Peyer's patch (tissue), 4 donors: ENCODE results near the gene FAM107B. TPM values are rescaled to one million over a fixed set of nuclear protein-coding genes. Genes with fewer than 3 reads are reported as not detected.
A peak's percentile ranks its signal among the peaks of the same experiment; 100 is the strongest.

ENCODE experiments used
- DNase-seq, 3 donors: peaks; one replicate each; pipeline ENCODE4 v3.0.0-alpha.2; 2017 to 2019
- H3K27ac ChIP-seq, 4 donors: fragments of 200-600 bp; sonication (generic); one replicate each; pipeline ENCODE4 v1.5.1; 2016 to 2019
- H3K27me3 ChIP-seq, 2 donors: fragments of 200-600 bp; sonication (generic); one replicate each; pipeline ENCODE4 v1.5.1; 2019
- H3K36me3 ChIP-seq, 3 donors: fragments of 200-600 bp; sonication (generic); one replicate each; pipeline ENCODE4 v1.5.1; 2016 to 2019
- H3K4me1 ChIP-seq, 4 donors: fragments of 200-600 bp; sonication (generic); one replicate each; pipeline ENCODE4 v1.5.1; 2016 to 2019
- H3K4me3 ChIP-seq, 4 donors: fragments of 200-600 bp; sonication (generic); 1 replicate in 3 of 4; 2 replicates in 1 of 4; pipeline ENCODE4 v1.5.1; 2016 to 2019; ENCODE audit warnings: mild to moderate bottlenecking in 1 of 4
- H3K9me3 ChIP-seq, 4 donors: fragments of 200-600 bp; sonication (generic); one replicate each; pipeline ENCODE4 v1.5.1; 2016 to 2019; ENCODE audit warnings: mild to moderate bottlenecking in 1 of 4
- POLR2A ChIP-seq, 2 donors: fragments of 450-650 bp; IDR thresholded peaks; one replicate each; pipeline ENCODE4 v1.5.1; 2017; ENCODE audit warnings: antibody characterized with exemption in 2 of 2, mild to moderate bottlenecking in 2 of 2, moderate library complexity in 2 of 2
- total RNA-seq, 4 donors: library from RNA; depleted of rRNA; stranded (reverse); fragments of >200 nt; gene quantifications; one replicate each; pipeline ENCODE4 v1.1.0, GENCODE V29; 2016
- TF ChIP-seq, protein P1 (sequence below), 6 experiments: fragments of 450-650 bp in 4 of 6; fragments of 200-600 bp in 2 of 6; sonication (generic) in 1 of 6; IDR thresholded peaks; one replicate each; pipeline ENCODE4 v1.5.1; 2017 to 2019; ENCODE audit warnings: antibody characterized with exemption in 6 of 6, mild to moderate bottlenecking in 3 of 6, moderate library complexity in 1 of 6

The FAM107B gene
- total RNA-seq, 4 donors from 2014 or later = 36.6 to 89.1 (median 39.6) TPM

DNA sequence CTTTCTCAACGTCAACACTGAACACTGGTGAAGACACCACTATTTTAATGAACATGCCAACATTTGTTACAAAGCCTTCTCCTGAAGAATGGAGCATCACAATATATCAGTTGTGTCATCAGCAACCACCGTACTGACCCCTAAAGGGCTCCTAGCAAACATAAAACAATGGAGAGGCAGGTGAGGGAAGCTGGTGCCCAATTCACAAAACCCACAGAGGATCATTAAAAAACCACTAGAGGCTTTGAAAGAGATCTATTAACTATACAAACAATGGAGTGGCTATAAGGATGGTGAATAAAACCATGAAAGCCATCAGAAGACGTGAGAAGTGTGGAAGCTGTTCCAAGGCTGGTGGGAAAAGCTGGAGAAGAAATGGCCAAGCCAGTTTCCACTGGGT, 150.8 kb downstream of the FAM107B start:
- Histone ChIP-seq H3K4me1 (no peaks in the 10 kb centered on the region), H3K9me3 (no peaks in the 10 kb centered on the region), H3K36me3 (no peaks in the 10 kb centered on the region), H3K4me3 (no peak overlapping the region), H3K27ac (peak overlapping the region in 1 of 4 donors; percentile 13), H3K27me3 (no peaks in the 10 kb centered on the region)
- no peak for DNase-seq
- TF ChIP-seq, protein P1, sequence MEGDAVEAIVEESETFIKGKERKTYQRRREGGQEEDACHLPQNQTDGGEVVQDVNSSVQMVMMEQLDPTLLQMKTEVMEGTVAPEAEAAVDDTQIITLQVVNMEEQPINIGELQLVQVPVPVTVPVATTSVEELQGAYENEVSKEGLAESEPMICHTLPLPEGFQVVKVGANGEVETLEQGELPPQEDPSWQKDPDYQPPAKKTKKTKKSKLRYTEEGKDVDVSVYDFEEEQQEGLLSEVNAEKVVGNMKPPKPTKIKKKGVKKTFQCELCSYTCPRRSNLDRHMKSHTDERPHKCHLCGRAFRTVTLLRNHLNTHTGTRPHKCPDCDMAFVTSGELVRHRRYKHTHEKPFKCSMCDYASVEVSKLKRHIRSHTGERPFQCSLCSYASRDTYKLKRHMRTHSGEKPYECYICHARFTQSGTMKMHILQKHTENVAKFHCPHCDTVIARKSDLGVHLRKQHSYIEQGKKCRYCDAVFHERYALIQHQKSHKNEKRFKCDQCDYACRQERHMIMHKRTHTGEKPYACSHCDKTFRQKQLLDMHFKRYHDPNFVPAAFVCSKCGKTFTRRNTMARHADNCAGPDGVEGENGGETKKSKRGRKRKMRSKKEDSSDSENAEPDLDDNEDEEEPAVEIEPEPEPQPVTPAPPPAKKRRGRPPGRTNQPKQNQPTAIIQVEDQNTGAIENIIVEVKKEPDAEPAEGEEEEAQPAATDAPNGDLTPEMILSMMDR (IDR thresholded peaks at IDR 0.05) = no peak
- no peak for TF ChIP-seq POLR2A (IDR thresholded peaks at IDR 0.05)

DNA sequence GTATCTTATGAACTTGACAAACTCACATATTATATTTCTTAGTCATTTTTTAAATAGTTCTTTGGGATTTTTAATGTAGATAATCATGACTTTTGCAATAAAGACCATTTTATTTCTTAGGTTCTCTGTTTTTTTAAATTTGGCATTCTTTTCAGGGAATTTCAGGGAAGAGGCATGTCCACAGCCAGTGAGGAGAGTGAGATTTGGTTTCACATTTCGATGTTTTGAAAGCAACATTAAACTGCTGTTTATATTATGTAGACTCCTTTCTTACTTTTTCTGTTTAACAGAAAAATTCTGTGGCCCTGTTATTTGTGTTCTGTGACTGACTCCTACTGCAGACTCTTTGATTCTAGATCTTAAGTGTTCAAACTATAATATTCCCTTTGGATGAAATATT, 153.7 kb downstream of the FAM107B start:
- DNase-seq = no peak
- peaks cover 0 to 3% (median 0%) of the 10 kb centered on the region in 4 donors for H3K4me1 ChIP-seq
- H3K27ac ChIP-seq = no peak overlapping the region
- no peak overlapping the region for H3K4me3 ChIP-seq
- no peaks in the 10 kb centered on the region for H3K36me3 ChIP-seq
- TF ChIP-seq, protein P1 (IDR thresholded peaks at IDR 0.05) = no peak
- no peak for TF ChIP-seq POLR2A (IDR thresholded peaks at IDR 0.05)
- no peaks in the 10 kb centered on the region for H3K9me3 ChIP-seq
- H3K27me3 ChIP-seq = no peaks in the 10 kb centered on the region

DNA sequence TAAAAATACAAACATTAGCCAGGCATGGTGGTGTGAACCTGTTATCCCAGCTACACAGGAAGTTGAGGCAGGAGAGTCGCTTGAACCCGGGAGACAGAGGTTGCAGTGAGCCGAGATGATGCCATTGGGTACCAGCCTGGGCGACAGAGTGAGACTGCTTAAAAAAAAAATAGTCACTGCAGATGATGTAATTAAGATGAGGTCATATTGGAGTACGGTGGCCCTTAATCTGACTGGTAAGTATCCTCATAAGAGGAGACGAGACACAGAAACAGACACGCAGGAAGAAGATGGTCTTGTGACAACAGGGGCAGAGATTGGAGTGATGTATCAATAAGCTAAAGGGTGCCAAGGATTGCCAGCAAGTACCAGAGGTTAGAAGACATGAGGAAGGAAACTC, 156.0 kb downstream of the FAM107B start:
- H3K4me1 ChIP-seq = peaks cover 0 to 3% (median 0%) of the 10 kb centered on the region in 4 donors
- TF ChIP-seq, protein P1 (IDR thresholded peaks at IDR 0.05) = no peak
- no peak for TF ChIP-seq POLR2A (IDR thresholded peaks at IDR 0.05)

DNA sequence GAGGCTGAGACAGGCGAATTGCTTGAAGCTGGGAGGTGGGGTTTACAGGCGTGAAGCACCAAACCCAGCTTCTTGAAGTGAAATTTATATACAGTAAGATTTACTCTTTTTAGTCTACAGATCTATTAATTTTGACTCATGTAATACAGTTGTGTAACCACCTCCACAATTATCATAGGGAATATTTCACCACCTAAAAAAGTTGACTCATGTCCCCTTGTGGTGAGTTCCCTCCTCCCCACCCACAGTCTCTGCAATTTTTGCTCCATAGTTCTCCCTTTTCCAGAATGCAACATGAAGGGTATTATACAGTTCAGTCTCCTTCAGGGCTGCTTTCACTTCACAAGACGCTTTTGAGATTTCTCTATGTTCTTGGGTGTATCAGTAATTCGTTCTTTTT, 156.8 kb downstream of the FAM107B start:
- no peak overlapping the region for H3K27ac ChIP-seq
- no peaks in the 10 kb centered on the region for H3K27me3 ChIP-seq
- no peak overlapping the region for H3K4me3 ChIP-seq
- no peaks in the 10 kb centered on the region for H3K9me3 ChIP-seq
- peaks cover 0 to 3% (median under 1%) of the 10 kb centered on the region in 4 donors for H3K4me1 ChIP-seq
- no peaks in the 10 kb centered on the region for H3K36me3 ChIP-seq
- DNase-seq = no peak
- no peak for TF ChIP-seq POLR2A (IDR thresholded peaks at IDR 0.05)
- TF ChIP-seq, protein P1 (IDR thresholded peaks at IDR 0.05) = no peak

More for the DNA sequence above, 156.0 kb downstream of the FAM107B start:
- H3K9me3 ChIP-seq = no peaks in the 10 kb centered on the region
- no peak overlapping the region for H3K4me3 ChIP-seq
- no peaks in the 10 kb centered on the region for H3K36me3 ChIP-seq
- DNase-seq = no peak
- H3K27ac ChIP-seq = no peak overlapping the region
- H3K27me3 ChIP-seq = no peaks in the 10 kb centered on the region

DNA sequence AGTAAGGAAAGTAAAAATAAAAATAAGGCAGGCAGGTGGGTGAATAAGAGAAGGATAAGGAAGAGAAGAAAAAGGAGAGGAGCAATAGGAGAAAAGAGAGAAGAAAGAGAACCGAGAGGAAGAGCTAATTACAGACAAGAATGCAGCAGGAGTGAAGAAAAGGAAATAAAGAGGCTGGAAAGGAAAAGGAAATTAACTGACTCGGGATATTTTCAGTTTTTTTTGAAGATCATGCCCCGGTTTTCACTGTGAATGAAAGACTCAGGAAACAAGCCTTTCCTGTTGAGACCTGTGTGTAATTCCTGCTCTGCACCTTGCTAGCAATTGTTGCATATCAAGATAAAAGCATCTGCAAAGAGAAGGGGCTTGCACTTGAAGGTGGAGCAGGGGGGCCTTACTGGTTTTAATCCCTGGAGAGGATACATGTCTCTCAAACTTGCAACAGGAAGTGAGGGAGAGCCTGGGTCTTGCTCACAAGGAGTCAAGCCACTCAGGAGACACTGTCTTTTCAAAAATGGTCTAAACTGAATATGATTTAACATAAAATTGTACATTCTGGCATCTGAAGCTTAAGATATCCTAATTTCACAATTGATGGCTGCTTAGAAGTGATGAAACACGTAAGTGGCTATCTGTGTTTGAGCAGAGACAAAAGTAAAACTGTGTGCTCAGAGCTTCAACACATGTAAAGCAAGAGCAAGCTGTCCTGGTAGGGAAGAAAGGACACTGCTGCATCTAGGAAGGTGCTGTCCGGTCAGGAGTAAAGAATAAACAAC, 157.6 kb downstream of the FAM107B start:
- no peak for DNase-seq
- Histone ChIP-seq H3K36me3 (no peaks in the 10 kb centered on the region), H3K4me3 (no peak overlapping the region), H3K27ac (no peak overlapping the region), H3K9me3 (no peaks in the 10 kb centered on the region), H3K27me3 (no peaks in the 10 kb centered on the region), H3K4me1 (peaks cover 0 to 8% (median 2%) of the 10 kb centered on the region in 4 donors)
- no peak for TF ChIP-seq POLR2A (IDR thresholded peaks at IDR 0.05)

DNA sequence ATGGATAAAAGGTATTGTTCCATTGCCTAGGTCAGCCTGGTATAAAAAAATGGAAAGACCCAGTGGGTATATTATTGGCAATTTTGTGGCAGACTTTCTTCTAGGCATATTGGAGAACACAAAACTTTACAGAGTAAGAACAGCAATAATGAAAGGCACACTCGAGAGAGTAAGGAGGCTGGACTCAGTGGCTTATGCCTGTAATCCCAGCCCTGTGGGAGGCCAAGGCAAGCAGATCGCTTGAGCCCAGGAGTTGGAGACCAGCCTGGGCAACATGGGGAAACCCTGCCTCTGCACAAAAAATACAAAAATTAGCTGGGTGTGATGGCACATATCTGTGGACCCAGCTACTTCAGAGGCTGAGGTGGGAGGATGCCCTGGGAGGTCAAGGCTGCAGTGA, 158.2 kb downstream of the FAM107B start:
- Histone ChIP-seq H3K27ac (no peak overlapping the region), H3K4me1 (peaks cover 0 to 9% (median 2%) of the 10 kb centered on the region in 4 donors), H3K4me3 (no peak overlapping the region), H3K27me3 (no peaks in the 10 kb centered on the region), H3K36me3 (no peaks in the 10 kb centered on the region), H3K9me3 (no peaks in the 10 kb centered on the region)
- no peak for DNase-seq
- TF ChIP-seq, protein P1 (IDR thresholded peaks at IDR 0.05) = no peak
- TF ChIP-seq POLR2A (IDR thresholded peaks at IDR 0.05) = no peak
